GM21447 (cell line): Measurements from ENCODE around the gene PHF10.
A peak's percentile ranks its signal among the peaks of the same experiment; 100 is the strongest.
"Not testable (repeated sequence)": the region's sequence is repeated elsewhere in the genome, so short reads cannot be mapped to it uniquely, and the experiment has no call there.

Experiments
- ATAC-seq: cut with Tn5 transposase; IDR thresholded peaks from one replicate; pipeline ENCODE4 v1.9.1; 2021; ENCODE audit not compliant: unreplicated experiment

Gene PHF10

GRCh38 chr6:169723200-169723909 lies 945 bp downstream of the PHF10 start:
- peak; percentile 28 for ATAC-seq

GRCh38 chr6:169722362-169723199 lies 1.7 kb downstream of the PHF10 start:
- ATAC-seq, result peak; percentile 41

- no peak for ATAC-seq
Measured at GRCh38 chr6:169720207-169720855, 4.0 kb downstream of the PHF10 start.

GRCh38 chr6:169719117-169719516 lies 5.2 kb downstream of the PHF10 start:
- ATAC-seq, result no peak

GRCh38 chr6:169714595-169714994 lies 9.7 kb downstream of the PHF10 start:
- no peak for ATAC-seq

GRCh38 chr6:169714178-169714577 lies 10.1 kb downstream of the PHF10 start:
- ATAC-seq, result no peak

GRCh38 chr6:169710009-169710408 lies 14.3 kb downstream of the PHF10 start:
- no peak for ATAC-seq

- no peak for ATAC-seq
Measured at GRCh38 chr6:169709293-169709692, 15.0 kb downstream of the PHF10 start.

- no peak for ATAC-seq
Measured at GRCh38 chr6:169707772-169708171, 16.5 kb downstream of the PHF10 start.

GRCh38 chr6:169702840-169703246 lies 21.5 kb downstream of the PHF10 start:
- ATAC-seq, result peak; percentile 5

- ATAC-seq, result peak; percentile 93
Measured at GRCh38 chr6:169701954-169702839, 22.1 kb downstream of the PHF10 start, which contains the start of the genes C6orf120 and WDR27. TSS of gene C6orf120 (plus strand) at chr6:169702126. CDS start at chr6:169702460, 334 bp downstream. TSS of gene WDR27 (minus strand) at chr6:169702029. CDS start at chr6:169689005, 13,024 bp downstream.

- ATAC-seq, result peak; percentile 21
Measured at GRCh38 chr6:169701311-169701953, 22.9 kb downstream of the PHF10 start.

- ATAC-seq, result no peak
Measured at GRCh38 chr6:169700296-169700695, 24.0 kb downstream of the PHF10 start.

GRCh38 chr6:169697115-169697514 lies 27.2 kb downstream of the PHF10 start:
- ATAC-seq, result not testable (repeated sequence)

- no peak for ATAC-seq
Measured at GRCh38 chr6:169695131-169695530, 29.2 kb downstream of the PHF10 start.

- ATAC-seq, result no peak
Measured at GRCh38 chr6:169692516-169692915, 31.8 kb downstream of the PHF10 start.

GRCh38 chr6:169691260-169691659 lies 33.0 kb downstream of the PHF10 start:
- no peak for ATAC-seq

- no peak for ATAC-seq
Measured at GRCh38 chr6:169689287-169689686, 35.0 kb downstream of the PHF10 start.

- ATAC-seq, result no peak
Measured at GRCh38 chr6:169685860-169686259, 38.4 kb downstream of the PHF10 start.

GRCh38 chr6:169684056-169684455 lies 40.2 kb downstream of the PHF10 start:
- ATAC-seq, result no peak
